OCI-LY7 (cell line): ENCODE measurements around the gene CCDC27. TPM values are rescaled to one million over a fixed set of nuclear protein-coding genes. Genes with fewer than 3 reads are reported as not detected.
A peak's percentile ranks its signal among the peaks of the same experiment; 100 is the strongest.

ENCODE experiments used
- BruUV-seq: library from RNA; stranded (reverse); fragments of 400-500 nt; replicated peaks from 2 replicates; lab custom pipeline; 2021; lab: Mats Ljungman, UMichigan
- CTCF ChIA-PET: fragments of 300-600 bp; sonication (Branson Sonifier 250); formaldehyde crosslinking; loops from one replicate; lab custom pipeline; 2022; ENCODE audit warnings: antibody characterized with exemption; ENCODE audit not compliant: unreplicated experiment; lab: Charles Lee
- POLR2A ChIA-PET: fragments of 300-600 bp; sonication (Branson Sonifier 250); formaldehyde crosslinking; loops from one replicate; lab custom pipeline; 2022; ENCODE audit warnings: antibody characterized with exemption; lab: Charles Lee
- DNase-seq: peaks from one replicate; pipeline ENCODE4 v3.0.0-alpha.2; 2015; ENCODE audit warnings: low spot score
- H2AFZ ChIP-seq: fragments of 200-600 bp; sonication (generic), shearing (Covaris generic); 2 replicates; pipeline ENCODE4 v1.6.1; 2014; ENCODE audit warnings: mild to moderate bottlenecking, antibody characterized with exemption, low read length, moderate library complexity
- H3K27ac ChIP-seq: fragments of 200-600 bp; sonication (generic); 2 replicates; pipeline ENCODE4 v1.5.1; 2014; ENCODE audit warnings: mixed run types, low read depth, mild to moderate bottlenecking, moderate library complexity, low read length, inconsistent platforms; ENCODE audit not compliant: poor library complexity, severe bottlenecking
- H3K36me3 ChIP-seq: fragments of 200-600 bp; sonication (generic); 2 replicates; pipeline ENCODE4 v1.6.1; 2014; ENCODE audit warnings: mild to moderate bottlenecking, antibody characterized with exemption, low read length, moderate library complexity, mixed read lengths; ENCODE audit not compliant: insufficient read depth
- H3K4me1 ChIP-seq: fragments of 200-600 bp; sonication (generic); 2 replicates; pipeline ENCODE4 v1.5.1; 2014; ENCODE audit warnings: mild to moderate bottlenecking, low read length; ENCODE audit not compliant: insufficient read depth, poor library complexity, severe bottlenecking
- H3K4me2 ChIP-seq: fragments of 200-600 bp; sonication (generic); 2 replicates; pipeline ENCODE4 v1.6.1; 2014; ENCODE audit warnings: mild to moderate bottlenecking, low read length
- H3K4me3 ChIP-seq: fragments of 200-600 bp; sonication (generic); 2 replicates; pipeline ENCODE4 v1.5.1; 2014; ENCODE audit warnings: mild to moderate bottlenecking, low read depth, low read length; ENCODE audit not compliant: poor library complexity, severe bottlenecking
- H3K79me2 ChIP-seq: fragments of 200-600 bp; sonication (generic); 2 replicates; pipeline ENCODE4 v1.6.1; 2016; ENCODE audit warnings: low read depth, mild to moderate bottlenecking, low read length, moderate library complexity, mixed read lengths; ENCODE audit not compliant: insufficient read depth
- H3K9me2 ChIP-seq: fragments of 200-600 bp; sonication (generic); 2 replicates; pipeline ENCODE4 v1.6.1; 2016; ENCODE audit warnings: mild to moderate bottlenecking, low read length, mixed read lengths; ENCODE audit not compliant: insufficient read depth
- H3K9me3 ChIP-seq: fragments of 200-600 bp; sonication (generic); 2 replicates; pipeline ENCODE4 v1.6.1; 2014; ENCODE audit warnings: mild to moderate bottlenecking, mixed run types, low read length, mixed read lengths
- H4K20me1 ChIP-seq: fragments of 200-600 bp; sonication (generic); 2 replicates; pipeline ENCODE4 v1.6.1; 2014; ENCODE audit warnings: mild to moderate bottlenecking, antibody characterized with exemption, low read length, moderate library complexity, mixed read lengths; ENCODE audit not compliant: insufficient read depth
- CTCF ChIP-seq: fragments of 200-600 bp; sonication (generic); conservative IDR thresholded peaks from 2 replicates; pipeline ENCODE4 v1.5.1; 2014; ENCODE audit warnings: mild to moderate bottlenecking, antibody characterized with exemption, low read length, moderate library complexity, mixed read lengths
- EZH2phosphoT487 ChIP-seq: fragments of 200-600 bp; sonication (generic); IDR thresholded peaks from 2 replicates; pipeline ENCODE4 v1.6.1; 2018; ENCODE audit warnings: low read depth, borderline replicate concordance, mild to moderate bottlenecking, mixed run types, antibody characterized with exemption, low read length, moderate library complexity, mixed read lengths
- intact Hi-C: fragments of 100-400 bp; cut with micrococcal nuclease; formaldehyde crosslinking; loops from one replicate; pipeline ENCODE4 v1.10.0; 2022; ENCODE audit not compliant: unreplicated experiment
- total RNA-seq, 2 experiments: library from RNA; depleted of rRNA in 1 of 2; stranded (reverse); fragments of >200 nt in 1 of 2; shearing (Covaris generic) in 1 of 2; gene quantifications; 2 replicates each; pipeline ENCODE4 v1.2.3, GENCODE V29; 2014 to 2022

Gene CCDC27
- total RNA-seq, 2 experiments from 2014 or later, result not detected

DNA sequence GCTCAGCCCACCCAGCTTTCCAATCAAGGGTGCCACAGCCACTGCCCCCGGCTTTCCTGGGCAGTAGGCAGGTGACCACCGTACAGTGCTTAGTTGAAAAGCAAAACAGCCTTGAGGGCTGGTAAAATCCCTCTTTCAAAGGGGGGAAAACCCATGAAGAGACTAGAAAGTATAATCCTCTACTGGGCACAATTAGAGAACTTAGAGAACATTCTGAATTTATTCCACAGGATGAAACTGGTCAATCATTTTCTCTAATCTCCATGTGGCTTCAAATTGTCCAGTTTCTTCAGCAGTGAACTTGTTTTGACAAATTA, 59.3 kb downstream of the CCDC27 start:
- BruUV-seq, result no TSS peak
- H4K20me1 ChIP-seq, result no peaks in the 10 kb centered on the region
- H3K4me3 ChIP-seq, result no peak overlapping the region
- no peak overlapping the region for H3K4me2 ChIP-seq
- ChIA-PET CTCF (no interaction called here), POLR2A (no interaction called here)
- intact Hi-C loops, result no loop called here
- H3K4me1 ChIP-seq, result no peaks in the 10 kb centered on the region
- TF ChIP-seq CTCF (no peak), EZH2phosphoT487 (no peak)
- no peak overlapping the region for H3K27ac ChIP-seq
- no peak overlapping the region for H2AFZ ChIP-seq
- DNase-seq, result no peak
- peaks cover 17% of the 10 kb centered on the region for H3K36me3 ChIP-seq
- no peaks in the 10 kb centered on the region for H3K9me2 ChIP-seq
- no peaks in the 10 kb centered on the region for H3K9me3 ChIP-seq
- H3K79me2 ChIP-seq, result no peaks in the 10 kb centered on the region

- TSS peak; percentile 58 for BruUV-seq
- DNase-seq, result no peak
- Histone ChIP-seq H3K4me3 (no peak overlapping the region), H3K27ac (no peak overlapping the region), H3K4me1 (no peaks in the 10 kb centered on the region), H4K20me1 (no peaks in the 10 kb centered on the region), H3K9me2 (no peaks in the 10 kb centered on the region), H3K79me2 (no peaks in the 10 kb centered on the region), H3K4me2 (no peak overlapping the region), H3K9me3 (no peaks in the 10 kb centered on the region), H3K36me3 (peaks cover 21% of the 10 kb centered on the region), H2AFZ (no peak overlapping the region)
- ChIA-PET POLR2A (no interaction called here), CTCF (no interaction called here)
- TF ChIP-seq CTCF, result no peak
- no peak for TF ChIP-seq EZH2phosphoT487
- intact Hi-C loops, result no loop called here
Observed at GRCh38 chr1:3814065-3814464, 61.8 kb downstream of the CCDC27 start.

GRCh38 chr1:3814771-3815561, 62.7 kb downstream of the CCDC27 start:
- BruUV-seq, result no TSS peak

More at GRCh38 chr1:3814771-3815561, 62.7 kb downstream of the CCDC27 start:
- H3K9me2 ChIP-seq, result no peaks in the 10 kb centered on the region
- no peak overlapping the region for H3K4me2 ChIP-seq
- H2AFZ ChIP-seq, result no peak overlapping the region
- H3K9me3 ChIP-seq, result no peaks in the 10 kb centered on the region
- H4K20me1 ChIP-seq, result no peaks in the 10 kb centered on the region
- peaks cover 30% of the 10 kb centered on the region for H3K36me3 ChIP-seq
- H3K27ac ChIP-seq, result no peak overlapping the region
- H3K4me3 ChIP-seq, result no peak overlapping the region
- ChIA-PET CTCF (no interaction called here), POLR2A (no interaction called here)
- intact Hi-C loops, result no loop called here
- H3K79me2 ChIP-seq, result no peaks in the 10 kb centered on the region
- DNase-seq, result no peak
- H3K4me1 ChIP-seq, result no peaks in the 10 kb centered on the region
- TF ChIP-seq EZH2phosphoT487, result no peak
- no peak for TF ChIP-seq CTCF
